GM19324 (cell line): Measurements from ENCODE around the gene CDHR1.

Experiments used
- ATAC-seq: cut with Tn5 transposase; IDR thresholded peaks from one replicate; pipeline ENCODE4 v1.9.1; 2021; ENCODE audit warnings: mild to moderate bottlenecking, moderate library complexity; ENCODE audit not compliant: unreplicated experiment, low FRiP score

The CDHR1 gene

GRCh38 chr10:84256510-84257342, 62.4 kb downstream of the CDHR1 start:
- no peak for ATAC-seq

- ATAC-seq: no peak
Measured at GRCh38 chr10:84257343-84258020, 63.1 kb downstream of the CDHR1 start.

GRCh38 chr10:84258034-84258695, 63.8 kb downstream of the CDHR1 start:
- no peak for ATAC-seq

GRCh38 chr10:84261236-84261915, 67.0 kb downstream of the CDHR1 start:
- ATAC-seq: no peak

GRCh38 chr10:84262190-84262956, 68.0 kb downstream of the CDHR1 start:
- no peak for ATAC-seq

GRCh38 chr10:84263716-84264115, 69.4 kb downstream of the CDHR1 start:
- ATAC-seq: no peak

- ATAC-seq: peak; percentile 92
Measured at GRCh38 chr10:84264611-84265141, 70.3 kb downstream of the CDHR1 start.

GRCh38 chr10:84265418-84265817, 71.1 kb downstream of the CDHR1 start:
- ATAC-seq: no peak

- no peak for ATAC-seq
Measured at GRCh38 chr10:84267503-84268126, 73.3 kb downstream of the CDHR1 start.

GRCh38 chr10:84269162-84269561, 74.8 kb downstream of the CDHR1 start:
- ATAC-seq: no peak
